ENCODE measurements around the gene ATP11A.

GRCh38 chr13:112820318-112820717, 130.5 kb downstream of the ATP11A start:
- TF ChIP-seq CTCF (IDR thresholded peaks at IDR 0.05) = no peak
- no peak for TF ChIP-seq EP300 (IDR thresholded peaks at IDR 0.05)
